ENCODE measurements around the gene ZNF92. TPM values are rescaled to one million over a fixed set of nuclear protein-coding genes. Genes with fewer than 3 reads are reported as not detected.
A peak's percentile ranks its signal among the peaks of the same experiment; 100 is the strongest.

The ZNF92 gene
- total and polyA plus RNA-seq, 2 of the 13 experiments (the other 11 are each of a cell fraction or from before 2014, with no cell fraction given): 4.0 to 13.2 TPM

DNA sequence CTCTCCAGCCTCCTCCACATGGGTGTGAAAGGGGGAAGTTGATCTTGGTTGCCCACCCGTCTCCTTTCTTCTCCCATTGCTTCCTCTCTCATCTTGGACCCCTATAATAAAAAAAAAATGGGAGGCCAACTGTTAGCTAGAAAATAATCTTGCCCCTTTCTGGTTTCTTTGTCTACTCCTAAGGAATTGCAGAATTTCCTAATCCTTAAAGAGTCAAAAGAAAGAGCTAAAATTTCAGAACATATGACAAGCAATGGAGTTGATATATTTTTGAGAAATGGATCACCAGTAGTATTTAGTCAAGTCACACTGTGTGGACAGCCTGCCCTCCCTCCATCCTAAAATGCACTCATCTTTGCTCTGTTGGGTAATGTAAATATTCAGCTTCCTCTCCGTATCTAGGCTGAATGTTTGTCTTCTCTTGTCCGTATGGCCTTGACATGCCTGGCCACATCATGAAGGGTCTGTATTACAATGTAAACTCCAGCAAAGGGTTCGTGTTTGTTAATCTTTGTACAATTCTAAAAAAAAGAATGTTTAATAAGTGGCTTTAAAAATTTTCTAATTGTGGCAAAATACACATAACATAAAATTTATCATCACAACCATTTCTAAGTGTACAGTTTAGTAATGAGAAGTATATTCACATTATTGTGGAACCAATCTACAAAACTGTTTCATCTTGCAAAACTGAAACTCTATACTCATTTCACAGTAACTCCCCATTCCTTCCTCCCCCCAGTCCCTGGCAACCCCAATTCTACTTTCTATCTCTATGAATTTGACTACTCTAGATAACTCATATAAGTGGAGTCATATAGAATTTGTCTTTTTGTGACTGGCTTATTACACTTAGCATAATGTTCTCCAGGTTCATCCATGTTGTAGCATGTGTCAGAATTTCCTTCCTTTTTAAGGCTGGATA, 71.5 kb downstream of the ZNF92 start (continued):
- TF ChIP-seq, protein P1, sequence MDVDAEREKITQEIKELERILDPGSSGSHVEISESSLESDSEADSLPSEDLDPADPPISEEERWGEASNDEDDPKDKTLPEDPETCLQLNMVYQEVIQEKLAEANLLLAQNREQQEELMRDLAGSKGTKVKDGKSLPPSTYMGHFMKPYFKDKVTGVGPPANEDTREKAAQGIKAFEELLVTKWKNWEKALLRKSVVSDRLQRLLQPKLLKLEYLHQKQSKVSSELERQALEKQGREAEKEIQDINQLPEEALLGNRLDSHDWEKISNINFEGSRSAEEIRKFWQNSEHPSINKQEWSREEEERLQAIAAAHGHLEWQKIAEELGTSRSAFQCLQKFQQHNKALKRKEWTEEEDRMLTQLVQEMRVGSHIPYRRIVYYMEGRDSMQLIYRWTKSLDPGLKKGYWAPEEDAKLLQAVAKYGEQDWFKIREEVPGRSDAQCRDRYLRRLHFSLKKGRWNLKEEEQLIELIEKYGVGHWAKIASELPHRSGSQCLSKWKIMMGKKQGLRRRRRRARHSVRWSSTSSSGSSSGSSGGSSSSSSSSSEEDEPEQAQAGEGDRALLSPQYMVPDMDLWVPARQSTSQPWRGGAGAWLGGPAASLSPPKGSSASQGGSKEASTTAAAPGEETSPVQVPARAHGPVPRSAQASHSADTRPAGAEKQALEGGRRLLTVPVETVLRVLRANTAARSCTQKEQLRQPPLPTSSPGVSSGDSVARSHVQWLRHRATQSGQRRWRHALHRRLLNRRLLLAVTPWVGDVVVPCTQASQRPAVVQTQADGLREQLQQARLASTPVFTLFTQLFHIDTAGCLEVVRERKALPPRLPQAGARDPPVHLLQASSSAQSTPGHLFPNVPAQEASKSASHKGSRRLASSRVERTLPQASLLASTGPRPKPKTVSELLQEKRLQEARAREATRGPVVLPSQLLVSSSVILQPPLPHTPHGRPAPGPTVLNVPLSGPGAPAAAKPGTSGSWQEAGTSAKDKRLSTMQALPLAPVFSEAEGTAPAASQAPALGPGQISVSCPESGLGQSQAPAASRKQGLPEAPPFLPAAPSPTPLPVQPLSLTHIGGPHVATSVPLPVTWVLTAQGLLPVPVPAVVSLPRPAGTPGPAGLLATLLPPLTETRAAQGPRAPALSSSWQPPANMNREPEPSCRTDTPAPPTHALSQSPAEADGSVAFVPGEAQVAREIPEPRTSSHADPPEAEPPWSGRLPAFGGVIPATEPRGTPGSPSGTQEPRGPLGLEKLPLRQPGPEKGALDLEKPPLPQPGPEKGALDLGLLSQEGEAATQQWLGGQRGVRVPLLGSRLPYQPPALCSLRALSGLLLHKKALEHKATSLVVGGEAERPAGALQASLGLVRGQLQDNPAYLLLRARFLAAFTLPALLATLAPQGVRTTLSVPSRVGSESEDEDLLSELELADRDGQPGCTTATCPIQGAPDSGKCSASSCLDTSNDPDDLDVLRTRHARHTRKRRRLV (CRISPR knock-in tag; IDR thresholded peaks at IDR 0.05): no peak
- TF ChIP-seq TBX2 (CRISPR knock-in tag; IDR thresholded peaks at IDR 0.05; ENCODE audit: borderline replicate concordance) (peak; percentile 61), MAFK (conservative IDR thresholded peaks at IDR 0.05 in 1 of 2, IDR thresholded peaks at IDR 0.05 in 1 of 2; ENCODE audit: low read length in 2 of 2) (no peak), HMGXB3 (CRISPR knock-in tag; IDR thresholded peaks at IDR 0.05; ENCODE audit: borderline replicate concordance) (0 out of 2 replicates have a peak, but pooled peaks have one; percentile 26), ZNF703 (CRISPR knock-in tag; IDR thresholded peaks at IDR 0.05; ENCODE audit: borderline replicate concordance) (no peak), NCOR1 (IDR thresholded peaks at IDR 0.05; ENCODE audit: borderline replicate concordance, low read length) (peak; percentile 75; the same call in 1 of the 2 replicates), ZNF652 (CRISPR knock-in tag; IDR thresholded peaks at IDR 0.05; ENCODE audit: borderline replicate concordance, low read depth) (peak; percentile 26; the same call in 1 of the 2 replicates), ZNF24 (IDR thresholded peaks at IDR 0.05) (no peak), ZNF782 (CRISPR knock-in tag; IDR thresholded peaks at IDR 0.05; ENCODE audit: borderline replicate concordance) (no peak), PCBP1 (IDR thresholded peaks at IDR 0.05; ENCODE audit: borderline replicate concordance, low read depth, low read length) (no peak), ZNF776 (CRISPR knock-in tag; IDR thresholded peaks at IDR 0.05) (no peak)
- TF ChIP-seq, protein P2, sequence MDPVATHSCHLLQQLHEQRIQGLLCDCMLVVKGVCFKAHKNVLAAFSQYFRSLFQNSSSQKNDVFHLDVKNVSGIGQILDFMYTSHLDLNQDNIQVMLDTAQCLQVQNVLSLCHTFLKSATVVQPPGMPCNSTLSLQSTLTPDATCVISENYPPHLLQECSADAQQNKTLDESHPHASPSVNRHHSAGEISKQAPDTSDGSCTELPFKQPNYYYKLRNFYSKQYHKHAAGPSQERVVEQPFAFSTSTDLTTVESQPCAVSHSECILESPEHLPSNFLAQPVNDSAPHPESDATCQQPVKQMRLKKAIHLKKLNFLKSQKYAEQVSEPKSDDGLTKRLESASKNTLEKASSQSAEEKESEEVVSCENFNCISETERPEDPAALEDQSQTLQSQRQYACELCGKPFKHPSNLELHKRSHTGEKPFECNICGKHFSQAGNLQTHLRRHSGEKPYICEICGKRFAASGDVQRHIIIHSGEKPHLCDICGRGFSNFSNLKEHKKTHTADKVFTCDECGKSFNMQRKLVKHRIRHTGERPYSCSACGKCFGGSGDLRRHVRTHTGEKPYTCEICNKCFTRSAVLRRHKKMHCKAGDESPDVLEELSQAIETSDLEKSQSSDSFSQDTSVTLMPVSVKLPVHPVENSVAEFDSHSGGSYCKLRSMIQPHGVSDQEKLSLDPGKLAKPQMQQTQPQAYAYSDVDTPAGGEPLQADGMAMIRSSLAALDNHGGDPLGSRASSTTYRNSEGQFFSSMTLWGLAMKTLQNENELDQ (CRISPR knock-in tag; IDR thresholded peaks at IDR 0.05; ENCODE audit: borderline replicate concordance): no peak
- TF ChIP-seq, protein P3, sequence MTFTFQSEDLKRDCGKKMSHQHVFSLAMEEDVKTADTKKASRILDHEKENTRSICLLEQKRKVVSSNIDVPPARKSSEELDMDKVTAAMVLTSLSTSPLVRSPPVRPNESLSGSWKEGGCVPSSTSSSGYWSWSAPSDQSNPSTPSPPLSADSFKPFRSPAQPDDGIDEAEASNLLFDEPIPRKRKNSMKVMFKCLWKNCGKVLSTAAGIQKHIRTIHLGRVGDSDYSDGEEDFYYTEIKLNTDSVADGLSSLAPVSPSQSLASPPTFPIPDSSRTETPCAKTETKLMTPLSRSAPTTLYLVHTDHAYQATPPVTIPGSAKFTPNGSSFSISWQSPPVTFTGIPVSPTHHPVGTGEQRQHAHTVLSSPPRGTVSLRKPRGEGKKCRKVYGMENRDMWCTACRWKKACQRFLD (CRISPR knock-in tag; IDR thresholded peaks at IDR 0.05; ENCODE audit: borderline replicate concordance): no peak
